ENCODE data around the gene LMTK2.

The LMTK2 gene

DNA sequence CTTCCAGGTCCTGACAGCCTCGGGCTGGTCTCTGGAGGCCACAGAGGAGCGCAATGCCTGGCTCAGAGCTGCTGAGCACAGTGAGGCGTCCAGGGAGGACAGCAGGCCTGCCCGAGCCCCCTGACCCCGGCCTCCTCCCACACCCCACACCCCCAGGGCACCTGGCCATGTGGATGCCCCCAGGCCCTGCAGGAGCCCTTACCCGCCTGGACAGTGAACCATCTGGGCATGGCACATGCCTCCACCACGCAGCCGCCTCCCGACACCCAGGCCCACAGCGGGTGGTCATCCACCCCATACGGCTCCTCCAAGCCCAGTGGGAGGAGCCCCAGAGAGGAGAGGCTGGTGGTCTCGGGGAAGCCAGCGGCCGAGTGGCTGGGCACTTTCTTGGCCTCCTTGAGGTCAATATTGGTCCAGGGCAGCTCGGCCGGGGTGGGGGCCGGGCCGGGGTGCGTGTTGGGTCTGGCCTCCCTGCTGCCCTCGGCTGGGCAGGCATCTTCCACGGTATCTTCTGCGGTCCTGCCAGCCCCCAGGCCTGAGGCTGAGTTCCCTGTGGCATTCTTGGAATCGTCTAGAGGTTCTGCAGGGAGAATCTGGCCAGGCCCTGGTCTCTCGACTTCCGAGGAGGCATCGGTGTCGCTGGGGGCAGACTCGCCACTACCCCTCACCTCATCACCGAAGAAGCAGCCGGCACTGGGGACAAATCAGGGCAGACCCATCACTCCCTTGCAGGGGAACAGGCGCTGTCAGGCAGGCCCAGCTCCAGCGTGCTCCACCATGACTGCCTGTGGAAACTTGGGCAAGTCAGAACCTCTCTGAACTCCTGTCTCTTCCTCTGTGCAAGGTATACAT is 126.8 kb downstream of the LMTK2 start:
- TF ChIP-seq CTCF (IDR thresholded peaks at IDR 0.05; ENCODE audit: control insufficient read depth, insufficient read depth, low read depth, low read length, missing control alignments), result no peak
- H3K4me3 ChIP-seq (ENCODE audit: control insufficient read depth, low read depth, low read length), result no peak overlapping the region
- DNase-seq (ENCODE audit: low read depth), result no peak

- H3K4me3 ChIP-seq (ENCODE audit: control insufficient read depth, low read depth, low read length), result no peak overlapping the region
- no peak for DNase-seq (ENCODE audit: low read depth)
- TF ChIP-seq CTCF (IDR thresholded peaks at IDR 0.05; ENCODE audit: control insufficient read depth, insufficient read depth, low read depth, low read length, missing control alignments), result no peak
Measured at GRCh38 chr7:98234429-98235147, 127.9 kb downstream of the LMTK2 start.

GRCh38 chr7:98235901-98236300 is 129.2 kb downstream of the LMTK2 start:
- H3K4me3 ChIP-seq (ENCODE audit: control insufficient read depth, low read depth, low read length), result no peak overlapping the region
- no peak for DNase-seq (ENCODE audit: low read depth)
- TF ChIP-seq CTCF (IDR thresholded peaks at IDR 0.05; ENCODE audit: control insufficient read depth, insufficient read depth, low read depth, low read length, missing control alignments), result no peak

GRCh38 chr7:98236355-98237185 is 129.9 kb downstream of the LMTK2 start:
- no peak for TF ChIP-seq CTCF (IDR thresholded peaks at IDR 0.05; ENCODE audit: control insufficient read depth, insufficient read depth, low read depth, low read length, missing control alignments)

DNA sequence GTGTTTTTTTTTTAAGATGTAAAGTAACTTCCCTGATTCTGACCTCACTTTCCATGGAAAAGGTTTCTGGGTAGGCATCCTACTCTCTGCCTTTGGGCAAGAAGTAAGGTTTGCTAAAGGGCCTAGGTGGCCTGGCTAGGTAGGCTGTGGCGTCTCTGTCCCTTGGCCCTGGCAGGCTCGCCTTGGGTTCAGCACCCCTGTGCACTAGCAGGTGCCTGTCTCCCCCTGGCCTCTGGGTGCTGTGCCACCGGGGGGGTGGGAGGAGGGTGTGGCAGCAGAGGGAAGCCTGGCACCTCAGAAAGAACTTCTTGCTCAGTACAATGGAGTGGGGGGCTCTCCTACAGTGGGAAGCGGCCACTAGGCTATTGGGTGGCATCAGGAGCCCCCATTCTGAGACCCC is 131.4 kb downstream of the LMTK2 start:
- no peak overlapping the region for H3K4me3 ChIP-seq (ENCODE audit: control insufficient read depth, low read depth, low read length)
- no peak for TF ChIP-seq CTCF (IDR thresholded peaks at IDR 0.05; ENCODE audit: control insufficient read depth, insufficient read depth, low read depth, low read length, missing control alignments)
- no peak for DNase-seq (ENCODE audit: low read depth)

More at GRCh38 chr7:98236355-98237185, 129.9 kb downstream of the LMTK2 start:
- no peak for DNase-seq (ENCODE audit: low read depth)
- H3K4me3 ChIP-seq (ENCODE audit: control insufficient read depth, low read depth, low read length), result no peak overlapping the region

DNA sequence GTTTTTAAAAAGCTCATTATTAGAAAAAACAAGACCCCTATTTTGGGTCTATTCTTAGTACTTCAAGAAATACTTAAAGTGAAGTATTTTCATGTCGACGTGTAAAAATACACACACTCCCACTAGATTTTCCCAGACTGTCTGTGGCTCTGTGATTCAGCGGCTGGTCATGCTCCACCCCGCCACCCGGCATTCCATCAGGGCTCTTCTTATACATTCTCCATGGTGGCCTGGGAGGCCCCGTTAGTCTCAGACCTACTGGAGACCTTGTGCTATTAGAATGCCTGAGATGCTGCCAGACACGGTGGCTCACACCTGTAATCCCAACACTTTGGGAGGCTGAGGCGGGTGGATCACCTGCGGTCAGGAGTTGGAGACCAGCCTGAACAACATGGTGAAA is 132.3 kb downstream of the LMTK2 start:
- no peak overlapping the region for H3K4me3 ChIP-seq (ENCODE audit: control insufficient read depth, low read depth, low read length)
- DNase-seq (ENCODE audit: low read depth), result no peak
- no peak for TF ChIP-seq CTCF (IDR thresholded peaks at IDR 0.05; ENCODE audit: control insufficient read depth, insufficient read depth, low read depth, low read length, missing control alignments)
